Esophagus mucosa (tissue), 1 donor: ENCODE results near the gene ADH1B. TPM values are rescaled to one million over a fixed set of nuclear protein-coding genes. Genes with fewer than 3 reads are reported as not detected.
"Not testable (repeated sequence)": the region's sequence is repeated elsewhere in the genome, so short reads cannot be mapped to it uniquely, and the experiment has no call there.

ENCODE experiments used
- ATAC-seq: fragments of 200-7000 bp; cut with Tn5 transposase; one replicate; pipeline ENCODE4 v1.9.1; 2020
- total RNA-seq: library from RNA; stranded (reverse); gene quantifications from one replicate; pipeline ENCODE4 v1.2.4, GENCODE V29; 2023
- donor health status: DM: yes; HTN: yes; CAD: no.

ADH1B gene
- total RNA-seq, 1 donor from 2014 or later, result 14.2 TPM

DNA sequence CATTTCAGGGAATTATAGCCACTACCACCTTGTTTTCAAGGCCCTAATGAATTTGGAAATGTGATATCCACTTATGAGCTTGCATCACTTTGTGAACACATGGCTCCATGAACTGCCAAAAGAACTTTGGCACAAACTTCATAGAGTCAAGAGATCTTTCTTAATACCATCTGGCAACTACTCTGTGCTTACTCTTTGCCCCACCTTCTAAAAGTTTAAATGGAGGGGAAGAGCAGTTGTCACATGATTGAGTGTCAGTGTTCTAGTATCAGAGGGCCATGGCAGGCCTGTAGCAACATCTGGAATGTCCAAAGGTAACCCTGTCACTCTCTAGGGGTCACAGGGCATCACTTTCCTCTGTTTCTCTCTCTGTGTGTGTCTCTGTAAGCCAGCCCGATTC lies 2.6 kb upstream of the ADH1B start:
- ATAC-seq, result peak; percentile 59

GRCh38 chr4:99317811-99318210 lies 3.4 kb downstream of the ADH1B start:
- not testable (repeated sequence) for ATAC-seq

GRCh38 chr4:99317354-99317753 lies 3.8 kb downstream of the ADH1B start:
- ATAC-seq, result no peak

DNA sequence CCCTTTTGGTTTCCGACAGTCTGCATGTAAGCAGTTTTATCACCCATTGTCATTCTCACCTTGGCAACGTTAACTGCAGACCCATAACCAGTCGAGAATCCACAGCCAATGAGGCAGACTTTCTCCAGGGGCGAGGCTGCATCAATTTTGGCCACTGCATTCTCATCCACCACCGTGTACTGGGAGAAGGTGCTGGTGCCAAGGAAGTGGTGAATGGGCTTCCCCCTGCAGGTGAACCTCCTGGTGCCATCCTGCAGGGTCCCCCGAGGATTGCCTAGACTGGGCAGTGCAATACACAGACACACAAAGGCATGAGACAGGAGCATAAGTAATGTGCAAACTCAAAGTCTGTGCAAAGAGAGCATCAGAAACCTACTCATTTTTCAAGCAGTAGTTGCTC lies 5.4 kb downstream of the ADH1B start:
- no peak for ATAC-seq

- ATAC-seq, result no peak
These were observed 7.0 kb downstream of the ADH1B start for GRCh38 chr4:99314211-99314610.

- ATAC-seq, result no peak
These were observed 10.8 kb downstream of the ADH1B start for GRCh38 chr4:99310389-99310788.

DNA sequence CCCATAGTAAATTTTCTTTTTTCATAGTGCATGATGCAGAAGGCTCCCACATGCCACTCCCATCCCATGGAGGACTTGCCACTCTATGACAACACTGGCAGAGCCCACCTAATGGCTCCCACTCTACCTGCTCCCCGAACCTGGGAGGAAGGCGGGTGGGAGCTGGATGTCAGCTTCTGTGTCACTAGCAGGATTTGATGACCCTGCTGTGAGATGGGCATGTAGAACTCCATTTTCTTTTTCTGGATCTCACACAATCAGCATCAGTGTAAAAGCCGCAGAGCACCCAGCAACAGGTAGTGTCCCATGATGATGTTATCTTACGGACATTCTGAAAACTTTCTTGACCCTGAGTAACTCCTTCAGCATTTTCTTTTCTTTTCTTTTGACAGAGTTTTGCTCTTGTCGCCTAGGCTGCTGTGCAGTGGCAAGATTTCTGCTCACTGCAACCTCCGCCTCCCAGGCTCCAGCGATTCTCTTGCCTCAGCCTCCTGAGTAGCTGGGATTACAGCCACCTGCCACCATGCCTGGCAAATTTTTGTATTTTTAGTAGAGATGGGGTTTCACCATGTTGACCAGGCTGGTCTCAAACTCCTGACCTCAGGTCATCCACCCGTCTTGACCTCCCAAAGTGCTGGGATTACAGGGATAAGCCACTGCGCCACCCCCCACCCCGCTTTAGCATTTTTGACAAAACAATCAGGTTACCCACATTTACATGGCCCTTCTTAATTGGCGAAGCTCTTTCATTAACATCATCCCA lies 15.4 kb downstream of the ADH1B start:
- ATAC-seq, result no peak

GRCh38 chr4:99301376-99302164 lies 19.6 kb downstream of the ADH1B start:
- ATAC-seq, result no peak

DNA sequence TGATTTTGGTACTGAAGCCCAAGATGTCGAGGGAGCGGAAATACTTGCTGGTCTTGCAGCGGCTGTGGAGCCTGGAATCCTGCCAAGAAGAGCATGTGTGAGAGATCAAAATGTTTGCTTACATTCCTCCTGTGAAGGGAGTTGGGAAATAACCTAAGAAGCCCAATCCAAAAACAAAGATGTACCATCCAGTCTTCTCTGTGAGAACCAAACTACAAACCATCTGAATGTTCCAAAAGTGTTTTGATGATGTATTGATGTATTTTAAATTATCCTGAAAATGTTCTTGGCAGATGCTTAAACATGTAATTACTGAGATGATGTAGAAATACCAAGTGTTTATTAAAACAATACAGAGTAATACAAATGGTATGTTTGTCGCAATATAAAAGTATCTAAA lies 20.3 kb downstream of the ADH1B start:
- ATAC-seq, result no peak

DNA sequence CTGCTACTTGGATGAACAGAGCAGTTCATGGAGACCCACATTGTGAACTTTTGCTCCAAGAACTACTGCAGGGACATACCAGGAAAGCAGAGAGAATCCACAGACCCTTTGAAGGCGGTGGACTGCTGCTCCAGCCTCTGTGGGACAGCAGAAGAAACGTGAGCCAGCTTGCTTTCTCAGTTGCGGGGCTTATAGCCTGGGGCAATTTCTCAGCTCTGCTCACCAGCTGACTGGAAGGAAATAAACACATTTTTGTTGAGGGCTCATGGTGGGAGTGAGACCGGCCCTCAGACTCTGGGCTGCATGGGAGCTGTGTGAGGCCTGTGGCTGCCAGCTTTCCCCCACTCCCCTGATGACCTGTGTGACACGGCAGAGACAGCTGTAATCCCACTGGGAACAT lies 27.8 kb downstream of the ADH1B start:
- ATAC-seq, result no peak

DNA sequence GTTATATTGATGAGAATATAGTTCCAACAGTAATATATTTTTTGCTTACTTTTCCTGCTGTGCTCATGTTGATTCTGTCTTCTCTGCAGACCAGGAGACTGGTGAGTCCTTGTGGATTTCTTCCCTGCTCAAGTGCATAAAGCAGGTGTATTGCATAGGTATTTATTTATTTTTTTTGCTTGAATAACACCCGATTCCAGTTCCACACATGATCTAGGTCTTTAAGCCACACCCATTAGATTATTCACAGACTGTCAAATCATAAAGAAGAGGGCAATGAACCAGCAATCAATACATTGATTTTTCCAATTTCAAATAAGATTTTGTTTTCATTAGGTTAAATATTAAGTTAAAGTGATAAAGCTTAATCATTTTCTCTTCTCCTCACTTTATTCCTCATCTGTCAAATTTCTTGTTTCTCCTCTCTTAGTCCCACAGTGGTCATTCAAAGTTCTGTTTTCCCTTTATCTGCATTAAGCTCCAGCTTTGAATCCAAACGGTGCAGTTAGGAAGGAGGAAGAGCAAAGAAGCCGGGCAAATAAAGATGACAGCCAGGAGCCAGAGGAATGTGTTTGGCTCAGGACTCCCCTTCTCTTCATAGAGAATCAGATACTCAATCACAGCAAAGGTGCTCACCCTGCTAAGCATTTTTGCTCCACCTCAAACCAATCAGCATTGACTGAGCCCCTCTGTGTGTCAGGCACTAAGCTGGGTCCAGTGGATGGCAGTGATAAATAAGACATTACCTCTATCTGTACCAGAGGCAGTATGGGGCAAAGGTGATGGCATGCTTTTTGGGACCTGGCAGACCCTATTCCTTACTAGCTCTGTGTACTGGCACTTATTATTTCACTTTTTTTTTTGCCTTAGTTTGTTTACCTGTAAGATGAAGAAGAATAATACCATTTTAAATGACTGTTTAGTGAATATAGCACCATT lies 30.1 kb downstream of the ADH1B start, which contains the start of gene ADH1A:
TSS of gene ADH1A (minus strand) at position 138 of the 939 bp plus-strand sequence. CDS start at position 67, 71 bp downstream.
- no peak for ATAC-seq

DNA sequence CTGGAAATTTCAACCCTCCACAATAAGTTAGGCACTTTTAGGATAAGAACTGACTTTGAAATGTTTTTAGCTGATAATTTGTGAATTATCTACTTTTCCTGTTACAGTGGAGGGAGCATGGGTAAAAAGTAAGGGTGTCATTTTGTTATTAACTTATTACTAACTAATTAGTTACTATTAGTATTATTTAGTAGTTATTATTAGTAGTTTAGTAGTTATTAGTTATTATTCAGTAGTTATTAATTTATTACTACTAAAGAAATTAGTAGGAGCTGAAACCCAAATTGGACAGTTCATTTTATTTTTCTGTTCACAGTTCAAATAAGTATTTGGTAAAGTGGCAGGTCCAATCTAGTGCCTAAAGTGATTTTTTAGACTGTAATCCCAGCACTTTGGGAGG lies 35.8 kb downstream of the ADH1B start:
- no peak for ATAC-seq

DNA sequence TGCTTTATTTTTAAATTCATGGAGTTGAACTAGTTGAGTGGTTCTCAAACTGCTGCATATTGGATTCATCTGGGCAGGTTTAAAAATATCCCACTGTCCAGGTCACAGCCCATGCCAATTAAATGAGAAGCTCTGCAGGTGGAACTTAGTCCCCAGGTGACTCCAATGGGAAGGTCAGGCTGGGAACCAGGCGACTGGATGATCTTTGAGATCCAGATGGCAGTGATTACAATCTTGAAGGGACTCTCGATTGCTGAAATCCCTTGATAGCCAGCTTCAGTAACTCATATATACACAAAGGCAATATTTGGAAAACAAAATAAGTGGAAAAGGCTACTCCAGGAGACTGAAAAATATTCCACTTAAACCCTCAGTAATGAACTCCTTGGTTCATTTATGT lies 38.5 kb downstream of the ADH1B start:
- ATAC-seq, result no peak

DNA sequence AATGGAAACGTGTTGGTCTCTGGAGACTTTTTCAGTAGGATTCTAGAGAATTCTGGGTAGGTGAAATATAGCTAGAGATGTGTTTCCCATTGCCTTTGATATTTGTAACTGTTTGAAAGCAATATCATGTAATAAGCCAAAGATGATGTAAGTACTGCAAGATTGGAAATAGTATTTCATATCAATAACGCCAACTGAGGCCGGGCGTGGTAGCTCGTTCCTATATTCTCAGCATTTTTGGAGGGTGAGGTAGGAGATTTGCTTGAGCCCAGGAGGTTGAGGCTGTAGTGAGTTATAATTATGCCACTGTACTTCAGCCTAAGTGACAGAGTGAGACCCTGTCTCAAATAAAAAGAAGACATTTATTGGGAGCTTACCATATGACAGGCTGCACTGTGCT lies 39.9 kb downstream of the ADH1B start:
- no peak for ATAC-seq

GRCh38 chr4:99276417-99276816 lies 44.8 kb downstream of the ADH1B start:
- ATAC-seq, result no peak

DNA sequence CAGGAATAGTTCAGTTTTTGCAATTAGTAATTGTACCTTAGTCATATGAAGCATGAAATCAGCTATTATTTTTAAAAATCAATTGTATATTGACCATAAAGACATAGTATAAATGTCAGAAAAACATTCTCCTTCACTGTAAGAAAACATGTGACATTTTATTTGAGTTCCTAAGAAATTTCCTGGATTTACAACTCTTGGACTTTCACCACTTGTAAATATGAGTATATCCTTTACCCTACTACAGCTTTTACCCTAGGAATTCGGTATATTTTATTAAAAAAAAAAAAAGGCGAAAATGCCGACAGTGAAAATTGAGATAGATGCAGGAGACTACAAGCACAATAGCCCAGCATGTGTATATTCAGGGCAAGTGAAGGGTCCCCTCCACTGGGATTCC lies 45.3 kb downstream of the ADH1B start:
- ATAC-seq, result no peak

DNA sequence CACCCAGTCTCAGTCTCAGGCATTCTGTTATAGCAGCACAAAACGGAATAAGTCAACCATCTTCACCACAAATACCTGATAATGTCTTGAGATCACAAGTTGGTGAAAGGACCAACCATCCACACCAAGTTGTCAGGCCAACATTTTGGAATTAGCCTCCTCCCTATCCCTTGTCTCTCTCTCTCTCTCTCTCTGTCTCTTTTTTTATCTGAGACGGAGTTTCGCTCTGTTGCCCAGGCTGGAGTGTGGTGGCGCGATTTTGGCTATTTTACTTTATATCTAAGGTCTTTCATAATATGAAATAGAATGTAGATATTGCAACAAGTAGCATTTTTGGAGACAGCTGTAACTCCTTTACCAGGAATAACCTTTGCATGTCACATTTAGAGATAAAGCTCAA lies 46.2 kb downstream of the ADH1B start:
- no peak for ATAC-seq

DNA sequence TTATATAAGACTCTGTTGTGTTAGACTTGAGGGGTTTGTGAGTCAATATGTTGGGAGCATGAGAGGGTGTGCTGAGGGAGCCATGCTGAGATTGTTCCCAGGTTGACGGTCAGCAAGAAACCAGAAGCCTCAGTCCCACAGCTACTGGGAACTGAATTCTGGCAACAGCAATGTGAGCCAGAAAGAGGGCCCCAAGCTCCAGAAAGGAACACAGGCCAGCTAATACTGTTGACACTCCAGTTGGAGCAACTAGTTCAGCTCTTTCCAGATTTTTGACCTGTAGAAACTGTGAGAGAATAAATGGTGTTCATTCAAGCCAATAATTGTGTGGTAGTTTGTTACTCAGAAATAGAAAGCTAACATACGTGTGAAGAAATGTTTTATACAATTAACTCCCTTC lies 47.5 kb downstream of the ADH1B start:
- no peak for ATAC-seq

DNA sequence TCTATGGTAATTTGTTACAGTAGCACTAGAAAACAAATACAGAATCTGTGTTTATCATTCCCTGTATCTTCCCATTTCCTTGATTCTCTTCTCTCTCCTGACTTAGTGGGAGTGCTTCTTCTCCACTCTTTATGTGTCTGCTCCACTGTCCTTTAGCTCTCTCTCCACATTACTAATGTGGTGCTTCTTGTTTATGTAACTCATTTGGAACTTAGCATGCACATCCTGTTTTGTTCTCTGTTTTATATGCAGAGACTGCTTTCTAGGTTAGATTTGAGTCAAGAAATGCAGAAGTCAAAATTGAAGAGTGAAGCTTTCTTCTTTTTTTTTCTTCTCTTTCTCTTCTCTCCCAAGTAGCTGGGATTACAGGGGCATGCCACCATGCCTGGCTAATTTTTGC lies 56.3 kb downstream of the ADH1B start:
- no peak for ATAC-seq
